Hepatocyte (in vitro differentiated cells): ENCODE measurements around the gene TENM4. TPM values are rescaled to one million over a fixed set of nuclear protein-coding genes. Genes with fewer than 3 reads are reported as not detected.

Source experiments
- DNase-seq: peaks from one replicate; pipeline ENCODE4 v3.0.0-alpha.2; 2016; ENCODE audit warnings: low spot score
- H2AFZ ChIP-seq: fragments of 200-600 bp; sonication (generic); 2 replicates; pipeline ENCODE4 v1.6.0; 2016; ENCODE audit warnings: antibody characterized with exemption, mild to moderate bottlenecking
- H3K27ac ChIP-seq: fragments of 200-600 bp; sonication (generic); 2 replicates; pipeline ENCODE4 v1.5.1; 2016; ENCODE audit warnings: mild to moderate bottlenecking
- H3K27me3 ChIP-seq: fragments of 200-600 bp; sonication (generic); 2 replicates; pipeline ENCODE4 v1.6.1; 2016
- H3K36me3 ChIP-seq: fragments of 200-600 bp; sonication (generic); replicated peaks from 2 replicates; pipeline ENCODE4 v1.5.1; 2016; ENCODE audit warnings: low read depth; ENCODE audit not compliant: insufficient read depth
- H3K4me1 ChIP-seq: fragments of 200-600 bp; sonication (generic); 2 replicates; pipeline ENCODE4 v1.5.1; 2016; ENCODE audit warnings: mild to moderate bottlenecking, moderate library complexity; ENCODE audit not compliant: insufficient read depth
- H3K4me2 ChIP-seq: fragments of 200-600 bp; sonication (generic); 2 replicates; pipeline ENCODE4 v1.6.0; 2016
- H3K4me3 ChIP-seq: fragments of 200-600 bp; sonication (generic); 2 replicates; pipeline ENCODE4 v1.5.1; 2016; ENCODE audit warnings: mild to moderate bottlenecking
- H3K79me2 ChIP-seq: fragments of 200-600 bp; sonication (generic); 2 replicates; pipeline ENCODE4 v1.6.0; 2017; ENCODE audit warnings: mild to moderate bottlenecking
- H3K9me2 ChIP-seq: fragments of 200-600 bp; sonication (generic); replicated peaks from 2 replicates; pipeline ENCODE4 v1.6.0; 2017; ENCODE audit warnings: mild to moderate bottlenecking; ENCODE audit not compliant: insufficient read depth
- H3K9me3 ChIP-seq: fragments of 200-600 bp; sonication (generic); 2 replicates; pipeline ENCODE4 v1.5.1; 2016; ENCODE audit warnings: low read depth, mild to moderate bottlenecking
- H4K20me1 ChIP-seq: fragments of 200-600 bp; sonication (generic); 2 replicates; pipeline ENCODE4 v1.6.0; 2016; ENCODE audit warnings: mild to moderate bottlenecking; ENCODE audit not compliant: insufficient read depth, poor library complexity, severe bottlenecking
- EZH2 ChIP-seq: fragments of 200-600 bp; sonication (generic); IDR thresholded peaks from 2 replicates; pipeline ENCODE4 v1.6.1; 2016; ENCODE audit warnings: antibody characterized with exemption, mild to moderate bottlenecking, borderline replicate concordance
- EZH2phosphoT487 ChIP-seq: fragments of 200-600 bp; sonication (generic); IDR thresholded peaks from one replicate; pipeline ENCODE4 v1.6.1; 2018; ENCODE audit warnings: antibody characterized with exemption, mild to moderate bottlenecking, low read depth, moderate library complexity; ENCODE audit not compliant: unreplicated experiment, severe bottlenecking
- WGBS: methylation state at CpG from one replicate; pipeline ENCODE4 v1.1.6; 2016; ENCODE audit warnings: low lambda C conversion rate; ENCODE audit errors: missing lambda C conversion rate; 5-methylcytosine and 5-hydroxymethylcytosine counted together
- polyA plus RNA-seq: library from polyadenylated mRNA; unstranded; fragments of >200 nt; fragmentation: Nextera tagmentation; extraction: Ambion mirVana; gene quantifications from 2 replicates; pipeline ENCODE4 v1.2.1, GENCODE V29; 2016
- total RNA-seq: library from RNA; depleted of rRNA; stranded (reverse); fragments of >200 nt; gene quantifications from 2 replicates; pipeline ENCODE4 v1.2.3, GENCODE V29; 2014
- TF ChIP-seq, protein P1 (sequence below): fragments of 200-600 bp; sonication (generic); IDR thresholded peaks from 2 replicates; pipeline ENCODE4 v1.5.1; 2016; ENCODE audit warnings: antibody characterized with exemption, mild to moderate bottlenecking; ENCODE audit not compliant: poor library complexity

Gene TENM4
- total and polyA plus RNA-seq, 2 experiments from 2014 or later, result 18.4 to 18.7 TPM

DNA sequence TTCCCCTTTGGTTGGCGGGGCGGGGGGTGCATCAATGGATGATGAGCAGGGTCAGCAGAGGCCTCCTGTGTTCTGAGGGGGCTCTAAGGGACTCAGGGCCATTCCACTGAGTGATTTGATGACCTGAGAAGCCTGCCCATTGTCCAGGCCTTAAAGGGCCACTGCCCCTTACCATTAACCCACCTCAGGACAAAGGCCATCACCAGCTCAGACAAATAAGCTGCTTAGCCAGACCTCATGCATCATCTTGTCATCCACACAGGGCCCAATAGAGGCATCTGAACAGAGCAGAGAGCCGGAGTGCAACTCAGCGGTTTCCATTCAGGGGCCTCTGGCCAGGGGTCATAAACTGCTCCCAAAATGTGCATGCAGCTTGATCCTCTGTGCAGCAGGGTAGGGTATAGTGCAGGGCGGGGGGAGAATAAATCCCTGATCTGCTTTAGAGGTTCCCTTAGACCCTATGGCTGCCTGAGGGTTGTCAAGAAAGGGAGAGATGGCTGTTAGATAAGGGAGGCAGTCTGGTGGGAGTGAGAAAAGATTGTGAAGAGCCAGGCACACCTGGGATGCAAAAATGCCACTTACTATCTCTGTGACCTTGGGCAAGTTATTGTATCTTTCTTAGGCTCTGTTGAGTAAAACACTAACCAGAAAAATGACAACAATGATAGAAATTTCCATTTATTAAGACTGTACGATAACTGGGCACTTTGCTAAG, 490.7 kb downstream of the TENM4 start:
- Histone ChIP-seq H3K4me3 (no peak overlapping the region), H3K79me2 (peaks cover 3% of the 10 kb centered on the region), H3K36me3 (no peaks in the 10 kb centered on the region), H3K27ac (no peak overlapping the region), H3K9me2 (no peaks in the 10 kb centered on the region), H3K27me3 (no peaks in the 10 kb centered on the region), H3K9me3 (no peaks in the 10 kb centered on the region), H3K4me1 (peaks cover 16% of the 10 kb centered on the region), H4K20me1 (no peaks in the 10 kb centered on the region), H3K4me2 (no peak overlapping the region), H2AFZ (no peak overlapping the region)
- WGBS, result 89% methylated on average over 6 of the region's 6 CpGs
- no peak for DNase-seq
- no peak for TF ChIP-seq EZH2
- TF ChIP-seq, protein P1, sequence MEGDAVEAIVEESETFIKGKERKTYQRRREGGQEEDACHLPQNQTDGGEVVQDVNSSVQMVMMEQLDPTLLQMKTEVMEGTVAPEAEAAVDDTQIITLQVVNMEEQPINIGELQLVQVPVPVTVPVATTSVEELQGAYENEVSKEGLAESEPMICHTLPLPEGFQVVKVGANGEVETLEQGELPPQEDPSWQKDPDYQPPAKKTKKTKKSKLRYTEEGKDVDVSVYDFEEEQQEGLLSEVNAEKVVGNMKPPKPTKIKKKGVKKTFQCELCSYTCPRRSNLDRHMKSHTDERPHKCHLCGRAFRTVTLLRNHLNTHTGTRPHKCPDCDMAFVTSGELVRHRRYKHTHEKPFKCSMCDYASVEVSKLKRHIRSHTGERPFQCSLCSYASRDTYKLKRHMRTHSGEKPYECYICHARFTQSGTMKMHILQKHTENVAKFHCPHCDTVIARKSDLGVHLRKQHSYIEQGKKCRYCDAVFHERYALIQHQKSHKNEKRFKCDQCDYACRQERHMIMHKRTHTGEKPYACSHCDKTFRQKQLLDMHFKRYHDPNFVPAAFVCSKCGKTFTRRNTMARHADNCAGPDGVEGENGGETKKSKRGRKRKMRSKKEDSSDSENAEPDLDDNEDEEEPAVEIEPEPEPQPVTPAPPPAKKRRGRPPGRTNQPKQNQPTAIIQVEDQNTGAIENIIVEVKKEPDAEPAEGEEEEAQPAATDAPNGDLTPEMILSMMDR, result no peak
- no peak for TF ChIP-seq EZH2phosphoT487

DNA sequence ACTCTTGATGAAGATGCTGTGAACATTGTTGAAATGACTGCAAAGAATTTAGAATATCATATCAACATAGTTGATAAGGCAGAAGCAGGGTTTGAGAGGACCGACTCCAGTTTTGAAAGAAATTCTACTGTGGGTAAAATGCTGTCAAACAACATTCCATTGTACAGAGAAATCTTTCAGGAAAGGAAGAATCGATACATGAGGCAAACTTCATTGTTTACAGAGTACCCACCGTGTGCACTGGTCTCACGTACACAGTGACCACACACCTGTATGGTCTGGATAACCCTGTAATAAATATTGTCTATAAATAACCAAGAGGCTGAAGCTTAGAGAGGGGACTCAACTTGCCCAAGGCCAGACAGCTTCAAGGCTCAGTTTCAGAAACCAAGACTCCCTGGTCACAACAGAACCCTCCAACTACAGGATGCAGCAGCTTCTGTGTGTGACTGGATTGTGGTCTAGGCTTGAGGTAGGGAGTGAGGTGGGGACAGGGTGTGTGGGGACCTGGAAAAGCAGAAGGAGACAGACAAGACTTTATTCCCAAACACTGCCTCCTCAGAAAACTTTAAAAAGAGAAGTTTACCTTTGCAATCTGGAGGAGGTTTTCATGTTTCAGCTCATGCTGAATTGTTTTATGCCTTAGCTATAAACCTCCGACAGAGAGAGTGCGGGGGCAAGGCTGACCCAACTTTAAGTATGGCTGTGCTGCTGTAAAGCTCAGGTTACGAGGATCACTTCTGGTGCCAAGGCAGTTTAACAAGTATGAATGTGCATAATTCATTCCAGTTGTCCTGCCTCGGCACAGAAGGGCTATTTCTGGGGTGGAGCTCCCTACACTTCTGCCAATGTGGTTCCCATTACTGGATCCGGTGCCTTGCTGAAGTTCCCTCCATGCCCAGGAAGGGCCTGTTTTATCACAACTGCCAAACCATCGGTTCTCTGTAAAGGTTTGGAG, 493.6 kb downstream of the TENM4 start:
- Histone ChIP-seq H3K4me2 (peak overlapping the region; percentile 43), H3K4me1 (peaks cover 33% of the 10 kb centered on the region), H3K4me3 (no peak overlapping the region), H3K27me3 (no peaks in the 10 kb centered on the region), H3K9me2 (no peaks in the 10 kb centered on the region), H3K36me3 (no peaks in the 10 kb centered on the region), H3K79me2 (peaks cover 3% of the 10 kb centered on the region), H4K20me1 (no peaks in the 10 kb centered on the region), H2AFZ (no peak overlapping the region), H3K9me3 (no peaks in the 10 kb centered on the region), H3K27ac (peak overlapping the region; percentile 86)
- DNase-seq, result peak; percentile 69
- no peak for TF ChIP-seq EZH2
- TF ChIP-seq, protein P1, result no peak
- TF ChIP-seq EZH2phosphoT487, result no peak
- WGBS, result 41% methylated on average over 10 of the region's 10 CpGs

DNA sequence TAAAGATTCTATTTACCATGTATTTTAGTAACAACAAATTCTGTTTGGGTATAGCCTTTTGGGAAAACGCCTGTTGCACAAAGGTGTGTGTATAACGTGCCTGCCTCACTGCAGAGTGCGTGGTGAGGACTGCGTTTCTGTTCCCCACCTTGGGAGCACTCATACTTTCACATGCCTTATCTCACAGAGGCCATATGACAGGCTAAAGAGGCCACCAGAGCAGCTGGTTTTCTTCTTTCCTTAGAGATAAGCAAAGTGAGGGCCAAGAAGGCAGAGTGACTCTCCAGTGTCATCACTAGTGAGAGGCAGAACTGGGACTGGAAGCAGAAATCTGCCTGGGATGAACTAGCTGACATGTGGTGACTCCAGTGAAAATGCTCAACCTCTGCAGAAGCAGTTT, 497.0 kb downstream of the TENM4 start:
- TF ChIP-seq EZH2 (no peak), EZH2phosphoT487 (no peak)
- TF ChIP-seq, protein P1, result no peak
- DNase-seq, result no peak
- Histone ChIP-seq H3K27ac (no peak overlapping the region), H3K79me2 (peaks cover 3% of the 10 kb centered on the region), H3K4me3 (no peak overlapping the region), H3K4me1 (peaks cover 36% of the 10 kb centered on the region), H2AFZ (no peak overlapping the region), H3K9me3 (no peaks in the 10 kb centered on the region), H3K27me3 (no peaks in the 10 kb centered on the region), H3K9me2 (no peaks in the 10 kb centered on the region), H3K4me2 (no peak overlapping the region), H3K36me3 (no peaks in the 10 kb centered on the region), H4K20me1 (no peaks in the 10 kb centered on the region)
- WGBS, result 67% methylated on average over 4 of the region's 4 CpGs
